ENCODE measurements around the gene MEIS2.

Gene MEIS2

GRCh38 chr15:36877796-36878683, 222.3 kb downstream of the MEIS2 start:
- ATAC-seq (ENCODE audit: low read depth) (no peak), DNase-seq (ENCODE audit: low spot score) (no peak)
- Histone ChIP-seq H3K4me1 (ENCODE audit: insufficient read depth, poor library complexity, severe bottlenecking) (no peaks in the 10 kb centered on the region), H3K4me3 (ENCODE audit: severe bottlenecking) (no peak overlapping the region), H3K9me3 (ENCODE audit: severe bottlenecking) (no peaks in the 10 kb centered on the region), H3K36me3 (ENCODE audit: low read depth) (no peaks in the 10 kb centered on the region), H3K27ac (ENCODE audit: poor library complexity, severe bottlenecking) (no peak overlapping the region), H3K27me3 (ENCODE audit: insufficient read depth, poor library complexity, severe bottlenecking) (peaks cover 68% of the 10 kb centered on the region)
- TF ChIP-seq CTCF (IDR thresholded peaks at IDR 0.05; ENCODE audit: poor library complexity, severe bottlenecking), result no peak

- DNase-seq (ENCODE audit: low spot score), result no peak
- Histone ChIP-seq H3K36me3 (ENCODE audit: low read depth) (no peaks in the 10 kb centered on the region), H3K9me3 (ENCODE audit: severe bottlenecking) (no peaks in the 10 kb centered on the region), H3K4me1 (ENCODE audit: insufficient read depth, poor library complexity, severe bottlenecking) (no peaks in the 10 kb centered on the region), H3K27me3 (ENCODE audit: insufficient read depth, poor library complexity, severe bottlenecking) (peaks cover 61% of the 10 kb centered on the region), H3K4me3 (ENCODE audit: severe bottlenecking) (no peak overlapping the region), H3K27ac (ENCODE audit: poor library complexity, severe bottlenecking) (no peak overlapping the region)
- ATAC-seq (ENCODE audit: low read depth), result peak; percentile 29; the same call in 2 of the 3 replicates
- no peak for TF ChIP-seq CTCF (IDR thresholded peaks at IDR 0.05; ENCODE audit: poor library complexity, severe bottlenecking)
Observed at GRCh38 chr15:36877294-36877693, 223.1 kb downstream of the MEIS2 start.

- ATAC-seq (ENCODE audit: low read depth) (no peak), DNase-seq (ENCODE audit: low spot score) (no peak)
- H3K4me3 ChIP-seq (ENCODE audit: severe bottlenecking), result no peak overlapping the region
- H3K4me1 ChIP-seq (ENCODE audit: insufficient read depth, poor library complexity, severe bottlenecking), result no peaks in the 10 kb centered on the region
- no peak for TF ChIP-seq CTCF (IDR thresholded peaks at IDR 0.05; ENCODE audit: poor library complexity, severe bottlenecking)
- H3K27me3 ChIP-seq (ENCODE audit: insufficient read depth, poor library complexity, severe bottlenecking), result peaks cover 46% of the 10 kb centered on the region
- H3K36me3 ChIP-seq (ENCODE audit: low read depth), result no peaks in the 10 kb centered on the region
- no peaks in the 10 kb centered on the region for H3K9me3 ChIP-seq (ENCODE audit: severe bottlenecking)
- no peak overlapping the region for H3K27ac ChIP-seq (ENCODE audit: poor library complexity, severe bottlenecking)
Observed at GRCh38 chr15:36875740-36876334, 224.5 kb downstream of the MEIS2 start.

- ATAC-seq (ENCODE audit: low read depth), result no peak
- Histone ChIP-seq H3K27me3 (ENCODE audit: insufficient read depth, poor library complexity, severe bottlenecking) (peaks cover 44% of the 10 kb centered on the region), H3K4me1 (ENCODE audit: insufficient read depth, poor library complexity, severe bottlenecking) (no peaks in the 10 kb centered on the region), H3K9me3 (ENCODE audit: severe bottlenecking) (no peaks in the 10 kb centered on the region), H3K27ac (ENCODE audit: poor library complexity, severe bottlenecking) (no peak overlapping the region), H3K36me3 (ENCODE audit: low read depth) (no peaks in the 10 kb centered on the region), H3K4me3 (ENCODE audit: severe bottlenecking) (no peak overlapping the region)
- TF ChIP-seq CTCF (IDR thresholded peaks at IDR 0.05; ENCODE audit: poor library complexity, severe bottlenecking), result no peak
- DNase-seq (ENCODE audit: low spot score), result no peak
Observed at GRCh38 chr15:36874930-36875329, 225.4 kb downstream of the MEIS2 start.

- ATAC-seq (ENCODE audit: low read depth) (no peak), DNase-seq (ENCODE audit: low spot score) (no peak)
- no peak for TF ChIP-seq CTCF (IDR thresholded peaks at IDR 0.05; ENCODE audit: poor library complexity, severe bottlenecking)
- H3K27ac ChIP-seq (ENCODE audit: poor library complexity, severe bottlenecking), result no peak overlapping the region
- no peak overlapping the region for H3K4me3 ChIP-seq (ENCODE audit: severe bottlenecking)
- H3K36me3 ChIP-seq (ENCODE audit: low read depth), result no peaks in the 10 kb centered on the region
- no peaks in the 10 kb centered on the region for H3K4me1 ChIP-seq (ENCODE audit: insufficient read depth, poor library complexity, severe bottlenecking)
- peaks cover 18% of the 10 kb centered on the region for H3K27me3 ChIP-seq (ENCODE audit: insufficient read depth, poor library complexity, severe bottlenecking)
- no peaks in the 10 kb centered on the region for H3K9me3 ChIP-seq (ENCODE audit: severe bottlenecking)
Observed at GRCh38 chr15:36867436-36867835, 232.9 kb downstream of the MEIS2 start.

Data from RWPE2 (cell line).